Natural killer cell (primary cell): ENCODE data around the gene OR4N2. TPM values are rescaled to one million over a fixed set of nuclear protein-coding genes. Genes with fewer than 3 reads are reported as not detected.
"Not testable (repeated sequence)": the region's sequence is repeated elsewhere in the genome, so short reads cannot be mapped to it uniquely, and the experiment has no call there.

Experiments
- ATAC-seq, 3 donors: fragments of 150-1000 bp in 2 of 3; fragments of 200-7000 bp in 1 of 3; cut with Tn5 transposase; 1 replicate in 1 of 3; 2 replicates in 2 of 3; pipeline ENCODE4 v1.10.0; 2021; ENCODE audit warnings: mild to moderate bottlenecking in 2 of 3, moderate library complexity in 2 of 3
- DNase-seq, 2 donors: peaks; one replicate each; pipeline versions ENCODE4 v3.0.0 to v3.0.0-alpha.2; 2013 to 2021; ENCODE audit warnings: mixed read lengths in 1 of 2
- H3K27ac ChIP-seq: one replicate; pipeline ENCODE4 v1.5.1; 2013; ENCODE audit warnings: mild to moderate bottlenecking, low read length
- H3K27me3 ChIP-seq: one replicate; pipeline ENCODE4 v1.6.1; 2013; ENCODE audit warnings: low read length; ENCODE audit not compliant: control insufficient read depth, insufficient read depth
- H3K36me3 ChIP-seq: one replicate; pipeline ENCODE4 v1.6.1; 2013; ENCODE audit warnings: low read length; ENCODE audit not compliant: control insufficient read depth, insufficient read depth
- H3K4me1 ChIP-seq: one replicate; pipeline ENCODE4 v1.6.1; 2013; ENCODE audit warnings: low read length; ENCODE audit not compliant: control insufficient read depth, insufficient read depth
- H3K4me3 ChIP-seq: one replicate; pipeline ENCODE4 v1.5.1; 2013; ENCODE audit warnings: low read length
- H3K9me3 ChIP-seq: one replicate; pipeline ENCODE4 v1.6.1; 2013; ENCODE audit warnings: low read length; ENCODE audit not compliant: control insufficient read depth, insufficient read depth
- H3K27ac Mint-ChIP-seq, 2 donors: one replicate each; pipeline ENCODE4 v1.8.0; 2022; ENCODE audit warnings: mild to moderate bottlenecking in 2 of 2, mixed read lengths in 2 of 2, moderate library complexity in 1 of 2
- H3K27me3 Mint-ChIP-seq, 2 donors: one replicate each; pipeline ENCODE4 v1.8.0; 2022; ENCODE audit warnings: low read depth in 2 of 2, mixed read lengths in 2 of 2
- H3K36me3 Mint-ChIP-seq: one replicate; pipeline ENCODE4 v1.8.0; 2022; ENCODE audit warnings: mixed read lengths
- H3K4me1 Mint-ChIP-seq, 2 donors: one replicate each; pipeline ENCODE4 v1.8.0; 2022; ENCODE audit warnings: mixed read lengths in 2 of 2
- H3K4me3 Mint-ChIP-seq: one replicate; pipeline ENCODE4 v1.8.0; 2022; ENCODE audit warnings: mild to moderate bottlenecking, moderate library complexity, mixed read lengths
- H3K9me3 Mint-ChIP-seq, 2 donors: one replicate each; pipeline ENCODE4 v1.8.0; 2022; ENCODE audit warnings: mixed read lengths in 2 of 2
- WGBS: methylation state at CpG from one replicate; pipeline ENCODE4 v1.1.7; 2013; ENCODE audit warnings: missing lambda C conversion rate; ENCODE audit not compliant: insufficient coverage; 5-methylcytosine and 5-hydroxymethylcytosine counted together
- intact Hi-C: fragments of 100-400 bp; cut with micrococcal nuclease; formaldehyde crosslinking; loops from one replicate; pipeline ENCODE4 v1.14.2; 2022
- total RNA-seq, 4 donors: library from RNA; stranded (reverse); fragments of 120-200 nt in 1 of 4; gene quantifications; one replicate each; pipeline versions ENCODE4 v1.2.3 to v1.2.4, GENCODE V29; 2013 to 2022
- TF ChIP-seq, protein P1 (sequence below): fragments of 200-600 bp; IDR thresholded peaks from one replicate; pipeline ENCODE4 v1.8.0; 2022; ENCODE audit warnings: antibody characterized with exemption

OR4N2 gene
- total RNA-seq, 3 donors from 2014 or later (not counting 1 experiment from before 2014, with no cell fraction given), result not detected

DNA sequence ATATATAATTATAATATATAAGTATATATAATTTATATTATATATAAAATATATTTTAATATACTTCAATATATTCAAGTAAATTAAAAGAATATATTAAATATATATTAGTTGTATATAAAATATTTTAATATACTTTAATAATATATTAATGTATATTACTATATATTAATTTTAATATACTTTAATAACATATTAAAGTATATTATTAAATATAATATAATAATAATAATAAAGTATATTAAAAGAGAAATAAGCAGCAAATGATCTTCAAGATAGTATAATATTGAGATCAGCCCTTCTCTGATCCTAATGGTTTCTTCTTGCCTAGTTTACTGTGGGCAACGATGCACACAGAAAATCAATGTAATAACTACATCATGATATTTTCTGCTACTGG, 28.0 kb upstream of the OR4N2 start:
- 54% methylated on average over 1 of the region's 1 CpG for WGBS
- Mint-ChIP-seq H3K4me3 (no peak overlapping the region), H3K9me3 (peaks cover 9 to 13% of the 10 kb centered on the region in 2 donors), H3K27me3 (no peaks in the 10 kb centered on the region), H3K36me3 (peaks cover 11% of the 10 kb centered on the region), H3K4me1 (no peaks in the 10 kb centered on the region), H3K27ac (no peak overlapping the region)
- Histone ChIP-seq H3K27ac (no peak overlapping the region), H3K27me3 (no peaks in the 10 kb centered on the region), H3K36me3 (no peaks in the 10 kb centered on the region), H3K4me1 (no peaks in the 10 kb centered on the region), H3K4me3 (no peak overlapping the region), H3K9me3 (peaks cover 5% of the 10 kb centered on the region)
- no peak for DNase-seq
- TF ChIP-seq, protein P1, sequence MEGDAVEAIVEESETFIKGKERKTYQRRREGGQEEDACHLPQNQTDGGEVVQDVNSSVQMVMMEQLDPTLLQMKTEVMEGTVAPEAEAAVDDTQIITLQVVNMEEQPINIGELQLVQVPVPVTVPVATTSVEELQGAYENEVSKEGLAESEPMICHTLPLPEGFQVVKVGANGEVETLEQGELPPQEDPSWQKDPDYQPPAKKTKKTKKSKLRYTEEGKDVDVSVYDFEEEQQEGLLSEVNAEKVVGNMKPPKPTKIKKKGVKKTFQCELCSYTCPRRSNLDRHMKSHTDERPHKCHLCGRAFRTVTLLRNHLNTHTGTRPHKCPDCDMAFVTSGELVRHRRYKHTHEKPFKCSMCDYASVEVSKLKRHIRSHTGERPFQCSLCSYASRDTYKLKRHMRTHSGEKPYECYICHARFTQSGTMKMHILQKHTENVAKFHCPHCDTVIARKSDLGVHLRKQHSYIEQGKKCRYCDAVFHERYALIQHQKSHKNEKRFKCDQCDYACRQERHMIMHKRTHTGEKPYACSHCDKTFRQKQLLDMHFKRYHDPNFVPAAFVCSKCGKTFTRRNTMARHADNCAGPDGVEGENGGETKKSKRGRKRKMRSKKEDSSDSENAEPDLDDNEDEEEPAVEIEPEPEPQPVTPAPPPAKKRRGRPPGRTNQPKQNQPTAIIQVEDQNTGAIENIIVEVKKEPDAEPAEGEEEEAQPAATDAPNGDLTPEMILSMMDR, result no peak
- intact Hi-C loops, result no loop called here
- ATAC-seq, result no peak

DNA sequence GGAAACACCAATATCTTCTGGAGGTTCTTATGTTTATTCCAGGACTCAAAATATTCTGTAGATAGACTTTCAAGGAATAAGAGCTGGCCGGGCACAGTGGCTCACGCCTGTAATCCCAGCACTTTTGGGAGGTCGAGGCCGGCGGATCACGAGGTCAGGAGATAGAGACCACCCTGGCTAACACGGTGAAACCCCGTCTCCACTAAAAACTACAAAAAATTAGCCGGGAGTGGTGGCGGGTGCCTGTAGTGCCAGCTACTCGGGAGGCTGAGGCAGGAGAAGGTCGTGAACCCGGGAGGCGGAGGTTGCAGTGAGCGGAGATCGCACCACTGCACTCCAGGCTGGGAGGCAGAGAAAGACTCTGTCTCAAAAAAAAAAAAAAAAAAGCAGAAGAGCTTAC, 17.7 kb upstream of the OR4N2 start:
- WGBS, result 85% methylated on average over 16 of the region's 16 CpGs
- H3K4me1 ChIP-seq, H3K4me3 ChIP-seq, H3K27ac Mint-ChIP-seq, H3K9me3 ChIP-seq, H3K36me3 Mint-ChIP-seq, H3K36me3 ChIP-seq, H3K27ac ChIP-seq, ATAC-seq, H3K27me3 ChIP-seq, intact Hi-C loops, H3K4me1 Mint-ChIP-seq, H3K9me3 Mint-ChIP-seq, DNase-seq, H3K4me3 Mint-ChIP-seq, H3K27me3 Mint-ChIP-seq: not testable (repeated sequence)

DNA sequence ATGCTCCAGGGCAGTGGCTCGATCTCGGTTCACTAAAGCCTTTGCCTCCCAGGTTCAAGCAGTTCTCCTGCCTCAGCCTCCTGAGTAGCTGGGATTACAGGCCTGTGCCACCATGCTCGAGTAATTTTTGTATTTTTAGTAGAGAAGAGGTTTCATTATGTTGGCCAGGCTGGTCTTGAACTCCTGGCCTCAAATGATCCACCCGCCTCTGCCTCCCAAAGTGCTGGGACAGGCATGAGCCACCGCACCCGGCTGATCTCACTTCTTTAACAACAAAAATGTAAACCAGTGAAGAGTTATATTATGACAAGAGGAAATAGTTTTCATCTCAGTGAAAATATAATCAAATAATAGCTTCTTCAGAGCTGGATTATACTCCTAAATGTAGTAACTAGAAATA, 16.3 kb upstream of the OR4N2 start:
- H3K4me1 Mint-ChIP-seq, H3K36me3 Mint-ChIP-seq, H3K27me3 ChIP-seq, H3K9me3 ChIP-seq, DNase-seq, H3K4me3 Mint-ChIP-seq, H3K9me3 Mint-ChIP-seq, H3K4me3 ChIP-seq, ATAC-seq, H3K27me3 Mint-ChIP-seq, intact Hi-C loops, H3K27ac ChIP-seq, H3K36me3 ChIP-seq, H3K27ac Mint-ChIP-seq, H3K4me1 ChIP-seq: not testable (repeated sequence)
- 75% methylated on average over 6 of the region's 6 CpGs for WGBS

DNA sequence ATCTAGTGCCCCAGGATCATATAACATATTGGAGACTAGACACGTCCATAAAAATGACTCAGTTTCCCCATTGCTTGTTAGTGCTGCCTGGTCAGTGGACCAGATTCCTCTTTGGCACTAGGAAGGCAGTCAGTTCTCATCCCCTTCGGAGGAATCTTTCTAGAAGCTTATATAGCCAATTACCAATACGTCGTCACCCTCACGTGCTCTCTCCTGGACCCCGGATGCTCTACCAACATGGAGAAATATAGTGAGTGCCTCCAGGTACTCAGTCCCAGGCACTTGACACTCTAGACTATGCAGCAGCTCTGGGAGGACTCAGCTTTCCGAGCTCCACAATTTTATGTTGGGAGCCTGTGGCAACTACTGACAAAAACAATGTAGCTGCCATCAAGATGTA, 15.4 kb upstream of the OR4N2 start:
- H3K36me3 ChIP-seq, H3K4me1 Mint-ChIP-seq, H3K27me3 ChIP-seq, H3K9me3 Mint-ChIP-seq, H3K9me3 ChIP-seq, ATAC-seq, H3K4me3 Mint-ChIP-seq, H3K27me3 Mint-ChIP-seq, H3K4me1 ChIP-seq, H3K36me3 Mint-ChIP-seq, H3K4me3 ChIP-seq, H3K27ac ChIP-seq, DNase-seq, intact Hi-C loops, H3K27ac Mint-ChIP-seq: not testable (repeated sequence)
- WGBS, result 75% methylated on average over 7 of the region's 7 CpGs

GRCh38 chr14:19796520-19797108, 7.0 kb upstream of the OR4N2 start:
- H3K36me3 Mint-ChIP-seq, H3K4me3 Mint-ChIP-seq, H3K27ac ChIP-seq, H3K4me3 ChIP-seq, DNase-seq, H3K27ac Mint-ChIP-seq, H3K4me1 Mint-ChIP-seq, H3K4me1 ChIP-seq, H3K27me3 Mint-ChIP-seq, ATAC-seq, H3K36me3 ChIP-seq, intact Hi-C loops, H3K27me3 ChIP-seq, H3K9me3 Mint-ChIP-seq: not testable (repeated sequence)
- WGBS, result 74% methylated on average over 9 of the region's 10 CpGs
- H3K9me3 ChIP-seq, result peaks cover 12% of the 10 kb centered on the region
